HG03432 (cell line): Measurements from ENCODE around the gene MED17.
"Not testable (repeated sequence)": the region's sequence is repeated elsewhere in the genome, so short reads cannot be mapped to it uniquely, and the experiment has no call there.

Source experiments
- ATAC-seq: cut with Tn5 transposase; IDR thresholded peaks from one replicate; pipeline ENCODE4 v1.9.1; 2021; ENCODE audit warnings: mild to moderate bottlenecking, moderate library complexity; ENCODE audit not compliant: unreplicated experiment

The MED17 gene

GRCh38 chr11:93757924-93758865 is 25.9 kb upstream of the MED17 start:
- no peak for ATAC-seq

GRCh38 chr11:93759123-93759522 is 25.0 kb upstream of the MED17 start:
- not testable (repeated sequence) for ATAC-seq

GRCh38 chr11:93761910-93762309 is 22.2 kb upstream of the MED17 start:
- no peak for ATAC-seq

- ATAC-seq, result no peak
Observed at GRCh38 chr11:93765551-93765950, 18.5 kb upstream of the MED17 start.

GRCh38 chr11:93766504-93766903 is 17.6 kb upstream of the MED17 start:
- ATAC-seq, result no peak

GRCh38 chr11:93767018-93767417 is 17.1 kb upstream of the MED17 start:
- ATAC-seq, result no peak

GRCh38 chr11:93770160-93770559 is 13.9 kb upstream of the MED17 start:
- no peak for ATAC-seq

- no peak for ATAC-seq
Observed at GRCh38 chr11:93772123-93772522, 12.0 kb upstream of the MED17 start.

GRCh38 chr11:93773045-93773477 is 11.0 kb upstream of the MED17 start:
- ATAC-seq, result no peak

GRCh38 chr11:93773601-93774200 is 10.4 kb upstream of the MED17 start:
- no peak for ATAC-seq

- ATAC-seq, result not testable (repeated sequence)
Observed at GRCh38 chr11:93774560-93774959, 9.5 kb upstream of the MED17 start.

GRCh38 chr11:93775289-93775688 is 8.8 kb upstream of the MED17 start:
- no peak for ATAC-seq

GRCh38 chr11:93783362-93783761 is 720 bp upstream of the MED17 start:
- no peak for ATAC-seq

- peak; percentile 57 for ATAC-seq
Observed at GRCh38 chr11:93783765-93784144, 327 bp upstream of the MED17 start.

GRCh38 chr11:93784935-93785360 is 866 bp downstream of the MED17 start:
- ATAC-seq, result peak; percentile 25

GRCh38 chr11:93791493-93791892 is 7.4 kb downstream of the MED17 start:
- ATAC-seq, result no peak

GRCh38 chr11:93796441-93797231 is 12.6 kb downstream of the MED17 start:
- ATAC-seq, result no peak

GRCh38 chr11:93801366-93801765 is 17.3 kb downstream of the MED17 start:
- ATAC-seq, result no peak

- ATAC-seq, result no peak
Observed at GRCh38 chr11:93804879-93805278, 20.8 kb downstream of the MED17 start.

- no peak for ATAC-seq
Observed at GRCh38 chr11:93807980-93808379, 23.9 kb downstream of the MED17 start.

GRCh38 chr11:93813974-93814373 is 29.9 kb downstream of the MED17 start:
- no peak for ATAC-seq
